Duodenal mucosa (tissue), 2 donors: ENCODE data around the gene TRAM2.

ENCODE experiments used
- H3K27ac ChIP-seq: one replicate; pipeline ENCODE4 v1.7.0; 2013; ENCODE audit warnings: low read depth, low read length
- H3K27me3 ChIP-seq, 2 donors: one replicate each; pipeline ENCODE4 v1.7.0; 2013; ENCODE audit warnings: low read length in 2 of 2, control low read depth in 1 of 2; ENCODE audit not compliant: insufficient read depth in 2 of 2, control insufficient read depth in 1 of 2
- H3K36me3 ChIP-seq, 2 donors: one replicate each; pipeline ENCODE4 v1.7.0; 2013; ENCODE audit warnings: low read length in 2 of 2, control low read depth in 1 of 2; ENCODE audit not compliant: insufficient read depth in 2 of 2, control insufficient read depth in 1 of 2
- H3K4me1 ChIP-seq, 2 donors: one replicate each; pipeline ENCODE4 v1.7.0; 2013; ENCODE audit warnings: low read length in 2 of 2, control low read depth in 1 of 2; ENCODE audit not compliant: insufficient read depth in 2 of 2, control insufficient read depth in 1 of 2
- H3K4me3 ChIP-seq, 2 donors: one replicate each; pipeline ENCODE4 v1.7.0; 2013; ENCODE audit warnings: low read length in 2 of 2, low read depth in 1 of 2
- H3K9ac ChIP-seq, 2 donors: one replicate each; pipeline ENCODE4 v1.7.0; 2013; ENCODE audit warnings: low read length in 2 of 2, low read depth in 1 of 2
- H3K9me3 ChIP-seq, 2 donors: one replicate each; pipeline ENCODE4 v1.7.0; 2013; ENCODE audit warnings: low read length in 2 of 2, control low read depth in 1 of 2; ENCODE audit not compliant: control insufficient read depth in 1 of 2

TRAM2 gene

DNA sequence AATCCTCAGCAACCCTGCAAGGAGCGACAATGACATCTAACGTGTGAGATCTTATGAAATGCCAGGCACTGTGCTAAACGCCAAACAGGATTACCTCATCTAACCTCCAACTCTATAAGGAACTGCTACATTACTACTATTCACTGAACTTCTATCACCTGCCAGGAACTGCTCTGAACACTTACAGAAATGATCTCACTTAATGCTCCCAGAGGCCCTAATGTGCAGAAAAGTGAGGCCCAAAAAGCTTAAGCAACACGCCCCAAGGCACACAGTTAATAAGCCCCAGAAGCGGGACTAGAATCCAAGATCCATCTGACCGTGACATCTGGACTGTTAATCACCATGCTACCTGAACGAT, 28.5 kb downstream of the TRAM2 start:
- Histone ChIP-seq H3K4me1 (peaks cover 74% of the 10 kb centered on the region in 2 donors), H3K9me3 (no peaks in the 10 kb centered on the region), H3K4me3 (no peak overlapping the region), H3K36me3 (no peaks in the 10 kb centered on the region), H3K27me3 (no peaks in the 10 kb centered on the region), H3K27ac (no peak overlapping the region), H3K9ac (no peak overlapping the region)

DNA sequence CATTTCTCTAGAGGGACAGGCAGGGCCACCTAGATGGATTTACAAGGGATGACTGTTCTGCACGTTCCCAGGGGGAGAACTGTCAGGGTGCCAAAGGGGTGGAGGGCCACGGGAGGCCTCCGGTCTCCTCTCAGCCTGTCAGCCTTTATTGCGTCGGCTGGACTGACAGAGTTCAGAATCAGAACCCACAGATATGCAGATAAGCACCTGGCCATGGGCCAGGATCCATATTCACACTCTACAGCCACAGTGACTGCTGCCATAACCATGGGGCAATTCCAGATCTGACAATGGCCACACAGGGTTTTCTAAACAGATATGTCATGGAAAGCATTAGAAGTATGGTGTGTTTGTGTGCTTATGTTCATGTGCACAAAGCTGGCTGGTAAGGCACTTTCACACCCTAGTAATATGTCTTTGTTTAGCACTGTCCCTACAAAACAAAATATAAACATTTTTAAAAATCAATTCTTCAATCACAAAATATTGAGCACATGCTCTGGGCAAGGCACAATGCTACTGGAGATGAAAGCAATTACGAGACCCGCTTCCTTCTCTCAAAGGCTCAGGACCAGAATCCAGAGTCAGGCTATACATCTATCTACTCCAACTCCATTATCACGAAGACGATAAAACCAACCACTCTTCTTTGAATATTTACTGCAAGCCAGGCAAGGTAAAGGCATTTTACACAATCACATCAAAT, 29.1 kb downstream of the TRAM2 start:
- H3K36me3 ChIP-seq: no peaks in the 10 kb centered on the region
- no peaks in the 10 kb centered on the region for H3K27me3 ChIP-seq
- no peak overlapping the region for H3K27ac ChIP-seq
- no peaks in the 10 kb centered on the region for H3K9me3 ChIP-seq
- no peak overlapping the region for H3K9ac ChIP-seq
- no peak overlapping the region for H3K4me3 ChIP-seq
- H3K4me1 ChIP-seq: peaks cover 68 to 74% of the 10 kb centered on the region in 2 donors

DNA sequence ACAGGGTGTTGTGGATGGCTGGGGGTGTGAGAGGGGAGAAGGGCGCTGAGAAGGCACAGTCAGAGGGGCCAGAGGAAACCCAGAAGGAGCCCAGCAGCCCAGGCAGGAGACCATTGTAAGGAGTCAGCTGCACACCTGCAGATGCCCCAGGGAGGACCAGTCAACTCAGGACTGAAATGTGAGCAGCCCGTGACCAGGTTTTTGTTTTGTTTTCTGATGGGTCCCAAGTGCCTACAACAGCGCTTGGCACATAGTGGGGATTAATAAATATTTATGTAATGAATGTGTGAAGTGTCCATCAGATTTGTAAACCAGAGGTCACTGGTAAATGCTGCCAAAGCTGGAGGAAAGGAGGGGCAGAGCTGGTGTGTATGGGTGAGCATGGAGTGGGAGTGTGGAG, 30.2 kb downstream of the TRAM2 start:
- no peak overlapping the region for H3K9ac ChIP-seq
- H3K36me3 ChIP-seq: no peaks in the 10 kb centered on the region
- H3K27me3 ChIP-seq: no peaks in the 10 kb centered on the region
- no peak overlapping the region for H3K4me3 ChIP-seq
- H3K4me1 ChIP-seq: peaks cover 57 to 63% of the 10 kb centered on the region in 2 donors
- H3K9me3 ChIP-seq: no peaks in the 10 kb centered on the region
- no peak overlapping the region for H3K27ac ChIP-seq

DNA sequence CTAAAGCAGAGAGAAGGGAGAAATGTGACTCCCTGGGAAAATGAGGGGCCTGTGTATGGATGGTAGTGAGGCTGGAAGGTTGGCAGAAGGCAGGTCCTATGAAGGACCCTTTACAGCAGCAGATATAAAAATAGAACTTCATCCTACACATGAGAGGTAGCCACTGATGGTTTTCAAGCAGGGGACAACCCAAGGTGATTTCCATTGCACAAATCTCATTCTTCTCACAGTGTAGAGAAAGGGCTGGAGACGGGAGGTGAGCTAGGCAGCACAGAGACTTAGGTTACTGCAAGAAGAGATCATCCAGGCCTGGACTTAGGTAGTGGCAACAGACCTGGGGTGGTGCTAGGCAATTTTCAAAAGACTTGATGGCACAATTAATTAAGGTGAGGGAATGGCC, 30.7 kb downstream of the TRAM2 start:
- Histone ChIP-seq H3K4me3 (no peak overlapping the region), H3K27ac (no peak overlapping the region), H3K9ac (no peak overlapping the region), H3K9me3 (no peaks in the 10 kb centered on the region), H3K4me1 (peaks cover 52 to 58% of the 10 kb centered on the region in 2 donors), H3K36me3 (no peaks in the 10 kb centered on the region), H3K27me3 (no peaks in the 10 kb centered on the region)

DNA sequence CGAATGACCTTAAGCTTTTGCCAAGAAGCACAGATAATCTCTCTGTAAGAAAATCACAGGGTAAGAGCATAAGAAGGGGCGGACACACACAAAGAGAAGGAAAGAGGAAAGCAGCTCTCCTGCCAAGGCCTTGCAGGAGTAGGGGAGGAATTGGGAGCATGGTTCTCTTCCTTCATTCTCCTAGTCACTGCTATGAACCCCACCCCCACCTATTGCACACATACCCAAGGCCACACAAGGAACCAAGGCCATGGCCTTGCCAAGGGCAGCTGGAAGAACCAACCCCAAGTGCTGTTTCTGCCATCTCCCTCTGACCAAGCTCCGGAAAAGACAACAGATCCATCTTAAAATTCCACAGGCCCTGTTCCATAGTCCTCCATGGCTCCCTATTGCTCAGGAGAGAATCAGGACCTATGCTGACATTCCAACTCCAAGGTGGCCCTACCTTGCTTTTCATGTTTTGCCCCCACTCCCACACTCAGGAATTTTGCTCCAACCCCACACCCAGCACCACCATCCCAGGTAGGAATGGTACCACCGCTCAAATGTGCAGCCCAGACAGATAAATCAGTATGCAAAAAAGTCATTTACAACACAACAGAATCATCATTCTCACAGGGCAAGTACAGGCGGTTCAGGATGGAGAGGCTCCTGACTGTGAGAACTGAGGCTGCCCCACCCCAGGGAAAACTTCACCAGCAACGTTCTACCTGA, 31.3 kb downstream of the TRAM2 start:
- no peak overlapping the region for H3K27ac ChIP-seq
- no peaks in the 10 kb centered on the region for H3K27me3 ChIP-seq
- H3K4me3 ChIP-seq: no peak overlapping the region
- H3K36me3 ChIP-seq: no peaks in the 10 kb centered on the region
- H3K9ac ChIP-seq: no peak overlapping the region
- H3K9me3 ChIP-seq: no peaks in the 10 kb centered on the region
- peaks cover 49 to 52% of the 10 kb centered on the region in 2 donors for H3K4me1 ChIP-seq

DNA sequence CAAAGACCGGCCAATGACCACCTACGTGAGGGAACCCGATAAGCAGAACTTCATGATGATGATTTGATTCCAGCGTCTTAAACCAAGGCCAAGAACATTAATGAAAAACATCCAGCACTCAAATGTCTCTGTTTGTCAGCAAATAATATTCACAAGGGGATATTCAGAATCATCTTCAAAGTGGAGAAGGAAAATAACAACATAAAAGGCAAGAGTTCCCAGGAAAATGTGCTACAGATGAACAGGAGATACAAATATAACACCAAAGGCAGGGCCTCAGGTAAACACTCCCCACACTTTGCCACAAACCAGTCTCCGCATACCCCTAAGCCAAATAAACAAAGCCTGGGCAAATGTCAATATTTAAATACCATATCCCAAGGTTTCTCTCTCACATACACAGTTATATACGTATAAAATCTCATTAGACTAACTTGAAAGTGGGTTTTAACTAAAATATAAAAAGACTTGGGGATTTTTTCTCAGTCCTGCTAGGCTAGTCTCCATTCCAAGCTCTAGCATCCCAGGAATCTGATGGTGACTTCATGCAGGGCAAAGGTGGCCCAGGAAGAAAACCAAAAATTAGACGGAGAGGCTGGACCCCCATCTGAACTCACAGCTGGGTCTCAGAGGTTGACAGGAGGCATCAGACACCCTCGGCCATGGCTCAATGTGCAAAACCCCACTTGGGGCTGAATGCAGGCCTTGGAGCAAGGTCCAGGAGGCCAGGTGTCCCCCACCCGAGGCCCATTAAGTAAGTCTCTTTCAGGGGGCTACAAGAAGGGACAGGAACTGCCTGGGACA, 32.1 kb downstream of the TRAM2 start:
- H3K36me3 ChIP-seq: no peaks in the 10 kb centered on the region
- H3K27me3 ChIP-seq: no peaks in the 10 kb centered on the region
- H3K4me1 ChIP-seq: peaks cover 43 to 45% of the 10 kb centered on the region in 2 donors
- H3K27ac ChIP-seq: no peak overlapping the region
- no peaks in the 10 kb centered on the region for H3K9me3 ChIP-seq
- no peak overlapping the region for H3K4me3 ChIP-seq
- no peak overlapping the region for H3K9ac ChIP-seq

DNA sequence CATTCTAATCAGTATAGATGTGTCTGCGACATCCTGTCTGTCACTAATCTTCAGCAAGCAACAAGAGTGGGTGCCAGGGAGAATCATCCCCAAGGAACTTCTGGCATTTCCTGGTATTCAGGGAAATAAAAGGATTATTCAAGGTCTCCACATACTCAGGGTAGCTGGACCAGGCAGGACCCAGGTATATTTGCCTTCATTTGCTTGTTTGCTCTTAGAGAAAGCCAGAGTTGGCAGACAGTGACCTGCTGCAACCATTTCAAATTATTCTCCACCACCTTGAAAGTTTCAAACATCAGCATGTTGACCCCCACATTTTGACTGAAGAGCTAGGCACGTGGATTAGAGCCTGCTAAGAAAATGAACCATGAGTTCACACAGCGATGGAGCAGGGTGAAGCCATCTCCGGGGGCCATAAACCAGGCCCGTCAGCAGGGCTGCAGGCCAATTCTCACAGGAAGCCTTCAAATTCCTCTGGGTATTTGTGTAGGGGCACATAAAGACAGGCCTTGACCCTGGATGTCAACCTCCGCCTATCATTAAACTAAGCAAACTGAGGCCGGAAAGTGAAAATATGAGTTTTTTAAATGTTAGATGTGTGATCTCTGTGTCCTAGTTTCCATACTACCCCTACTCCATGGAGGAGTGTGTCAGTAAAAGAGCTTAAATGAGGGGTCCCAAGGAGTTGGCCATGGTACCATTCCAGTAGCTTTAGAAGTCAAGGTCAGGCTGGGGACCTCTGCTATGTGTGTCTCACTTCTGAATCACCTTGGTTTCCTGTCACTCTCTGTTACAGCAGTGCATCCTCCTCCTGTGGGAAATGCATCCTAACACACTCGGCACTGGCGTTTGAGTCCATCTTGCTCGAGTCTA, 32.9 kb downstream of the TRAM2 start:
- H3K4me3 ChIP-seq: no peak overlapping the region
- H3K4me1 ChIP-seq: peaks cover 36 to 45% of the 10 kb centered on the region in 2 donors
- no peak overlapping the region for H3K9ac ChIP-seq
- no peaks in the 10 kb centered on the region for H3K36me3 ChIP-seq
- H3K9me3 ChIP-seq: no peaks in the 10 kb centered on the region
- no peak overlapping the region for H3K27ac ChIP-seq
- H3K27me3 ChIP-seq: no peaks in the 10 kb centered on the region

DNA sequence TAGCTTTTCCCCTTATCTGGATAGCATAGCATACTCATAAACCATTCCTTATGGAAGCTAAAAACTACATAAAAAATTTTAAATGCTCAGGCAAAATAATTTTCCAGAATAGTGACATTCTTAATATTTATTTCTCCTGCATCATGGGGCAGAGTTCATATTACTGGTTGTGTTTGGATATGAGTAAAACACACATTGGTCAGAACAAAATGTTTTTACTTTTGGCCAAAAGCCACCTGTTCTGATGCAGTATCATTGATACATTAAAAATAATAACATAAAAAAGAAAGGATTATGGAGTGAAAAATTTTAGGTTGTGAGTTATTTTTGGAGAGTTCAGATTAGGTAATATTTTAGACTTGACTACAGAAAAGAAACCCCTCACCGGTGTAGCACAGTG, 33.6 kb downstream of the TRAM2 start:
- Histone ChIP-seq H3K4me1 (peaks cover 31 to 46% of the 10 kb centered on the region in 2 donors), H3K27ac (no peak overlapping the region), H3K9me3 (no peaks in the 10 kb centered on the region), H3K27me3 (no peaks in the 10 kb centered on the region), H3K4me3 (no peak overlapping the region), H3K36me3 (no peaks in the 10 kb centered on the region), H3K9ac (no peak overlapping the region)

DNA sequence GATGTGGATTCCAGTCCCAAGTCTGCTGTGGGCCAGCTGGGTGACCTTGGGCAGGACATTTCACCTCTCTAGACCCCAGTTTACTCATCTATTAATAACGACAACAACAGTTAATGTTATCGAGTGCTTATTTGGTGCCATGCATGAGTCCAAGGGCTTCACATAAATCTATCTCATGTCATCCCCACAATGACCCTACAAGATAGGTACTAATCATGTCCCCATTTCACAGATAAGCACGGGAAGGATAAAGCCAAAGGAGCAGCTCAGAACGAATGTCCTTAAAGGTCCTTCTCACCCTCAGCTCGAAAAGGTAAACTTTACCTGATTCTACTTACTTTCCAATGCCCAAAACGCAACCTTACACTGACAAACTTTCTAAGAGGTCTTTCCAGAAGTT, 35.7 kb downstream of the TRAM2 start:
- no peaks in the 10 kb centered on the region for H3K36me3 ChIP-seq
- no peaks in the 10 kb centered on the region for H3K27me3 ChIP-seq
- H3K9ac ChIP-seq: no peak overlapping the region
- H3K4me3 ChIP-seq: no peak overlapping the region
- H3K9me3 ChIP-seq: no peaks in the 10 kb centered on the region
- peaks cover 26 to 37% of the 10 kb centered on the region in 2 donors for H3K4me1 ChIP-seq
- H3K27ac ChIP-seq: no peak overlapping the region
